HCT116 (cell line): ENCODE measurements around the gene HOXD10. TPM values are rescaled to one million over a fixed set of nuclear protein-coding genes. Genes with fewer than 3 reads are reported as not detected.

ENCODE experiments used
- ATAC-seq: fragments of 200-7000 bp; cut with Tn5 transposase; 2 replicates; pipeline ENCODE4 v1.9.1; 2020; ENCODE audit warnings: mild to moderate bottlenecking, moderate library complexity
- BruUV-seq: library from RNA; stranded (reverse); fragments of 400-500 nt; replicated peaks from 2 replicates; lab custom pipeline; 2021; lab: Mats Ljungman, UMichigan
- CTCF ChIA-PET: fragments of 300-600 bp; sonication (Branson Sonifier 250); formaldehyde crosslinking; loops from one replicate; lab custom pipeline; 2021; ENCODE audit warnings: antibody characterized with exemption; lab: Charles Lee
- POLR2A ChIA-PET: fragments of 300-600, 350-600 bp; sonication (Branson Sonifier 250); formaldehyde crosslinking; loops from one replicate; lab custom pipeline; 2021; ENCODE audit warnings: antibody characterized with exemption; lab: Charles Lee
- RAD21 ChIA-PET, 2 experiments: fragments of 300-600 bp; sonication (Branson Sonifier 250); formaldehyde crosslinking; loops; one replicate each; lab custom pipeline; 2023; ENCODE audit warnings: low total read pairs in 2 of 2; ENCODE audit not compliant: uncharacterized antibody in 2 of 2, unreplicated experiment in 2 of 2, low non-redundant PET in 1 of 2; lab: Charles Lee
- DNase-seq: peaks from one replicate; pipeline ENCODE4 v3.0.0-alpha.2; 2010; ENCODE audit warnings: low read depth, low spot score
- H2AFZ ChIP-seq: fragments of 200-600 bp; shearing (Covaris generic), sonication (generic); 2 replicates; pipeline ENCODE4 v1.6.1; 2017; ENCODE audit warnings: low read depth, mixed run types, mixed read lengths, antibody characterized with exemption, low read length; ENCODE audit not compliant: poor library complexity, severe bottlenecking
- H3K27ac ChIP-seq: 2 replicates; pipeline ENCODE4 v1.5.1; 2012; ENCODE audit warnings: low read depth, low read length
- H3K27me3 ChIP-seq: fragments of 200-600 bp; sonication (generic); 2 replicates; pipeline ENCODE4 v1.6.1; 2016; ENCODE audit warnings: mixed run types, low read length, mixed read lengths; ENCODE audit not compliant: insufficient read depth
- H3K36me3 ChIP-seq, 2 experiments: fragments of 200-500 bp in 1 of 2; fragments of 200-600 bp in 1 of 2; sonication (Bioruptor generic) in 1 of 2; sonication (generic) in 1 of 2; 2 replicates each; pipeline versions ENCODE4 v1.5.1 to v1.6.1; 2014 to 2016; ENCODE audit warnings: low read length in 2 of 2, inconsistent platforms in 1 of 2, mixed read lengths in 1 of 2, mixed run types in 1 of 2; ENCODE audit not compliant: insufficient read depth in 2 of 2, control insufficient read depth in 1 of 2
- H3K4me1 ChIP-seq, 2 experiments: fragments of 200-600 bp in 1 of 2; sonication (generic) in 1 of 2; 2 replicates each; pipeline versions ENCODE4 v1.5.1 to v1.6.1; 2012 to 2017; ENCODE audit warnings: low read length in 2 of 2, inconsistent platforms in 1 of 2, mild to moderate bottlenecking in 1 of 2, mixed read lengths in 1 of 2, mixed run types in 1 of 2, moderate library complexity in 1 of 2; ENCODE audit not compliant: insufficient read depth in 2 of 2, control insufficient read depth in 1 of 2
- H3K4me2 ChIP-seq: fragments of 200-600 bp; sonication (generic); 2 replicates; pipeline ENCODE4 v1.6.1; 2017; ENCODE audit warnings: mixed run types, low read length, mixed read lengths
- H3K4me3 ChIP-seq, 2 experiments: fragments of 200-600 bp in 1 of 2; sonication (generic) in 1 of 2; replicated peaks in 1 of 2; 2 replicates each; pipeline ENCODE4 v1.5.1; 2011 to 2016; ENCODE audit warnings: low read length in 2 of 2, control low read depth in 1 of 2, low read depth in 1 of 2, mild to moderate bottlenecking in 1 of 2, mixed read lengths in 1 of 2, mixed run types in 1 of 2
- H3K79me2 ChIP-seq: fragments of 200-600 bp; sonication (generic); 2 replicates; pipeline ENCODE4 v1.6.1; 2017; ENCODE audit warnings: mild to moderate bottlenecking, mixed run types, low read length, moderate library complexity, mixed read lengths; ENCODE audit not compliant: insufficient read depth
- H3K9ac ChIP-seq: fragments of 200-600 bp; sonication (generic); 2 replicates; pipeline ENCODE4 v1.6.1; 2016; ENCODE audit warnings: low read length, mixed read lengths
- H3K9me2 ChIP-seq: fragments of 200-600 bp; sonication (generic), shearing (Covaris generic); 2 replicates; pipeline ENCODE4 v1.6.1; 2017; ENCODE audit warnings: mixed run types, mild to moderate bottlenecking, moderate library complexity; ENCODE audit not compliant: insufficient read depth
- H3K9me3 ChIP-seq, 2 experiments: fragments of 200-500 bp in 1 of 2; fragments of 200-600 bp in 1 of 2; sonication (Bioruptor generic) in 1 of 2; sonication (generic) in 1 of 2; 2 replicates each; pipeline ENCODE4 v1.6.1; 2014 to 2017; ENCODE audit warnings: low read length in 2 of 2, mixed read lengths in 2 of 2, inconsistent platforms in 1 of 2, low read depth in 1 of 2, mild to moderate bottlenecking in 1 of 2, mixed run types in 1 of 2, moderate library complexity in 1 of 2; ENCODE audit not compliant: control insufficient read depth in 1 of 2, insufficient read depth in 1 of 2
- H4K20me1 ChIP-seq: fragments of 200-600 bp; sonication (generic), shearing (Covaris generic); 2 replicates; pipeline ENCODE4 v1.6.1; 2017; ENCODE audit warnings: mixed run types, mild to moderate bottlenecking, moderate library complexity; ENCODE audit not compliant: insufficient read depth
- ATF3 ChIP-seq: IDR thresholded peaks from 2 replicates; pipeline ENCODE4 v1.6.1; 2012
- CBX3 ChIP-seq: IDR thresholded peaks from 2 replicates; pipeline ENCODE4 v1.6.1; 2012; ENCODE audit warnings: low read depth
- CEBPB ChIP-seq: IDR thresholded peaks from 2 replicates; pipeline ENCODE4 v1.6.1; 2012; ENCODE audit warnings: low read depth
- ELF1 ChIP-seq: IDR thresholded peaks from 2 replicates; pipeline ENCODE4 v1.6.1; 2012; ENCODE audit warnings: low read depth, borderline replicate concordance
- EZH2phosphoT487 ChIP-seq: fragments of 200-600 bp; IDR thresholded peaks from 2 replicates; pipeline ENCODE4 v1.6.1; 2018; ENCODE audit warnings: antibody characterized with exemption, borderline replicate concordance
- JUND ChIP-seq: IDR thresholded peaks from 2 replicates; pipeline ENCODE4 v1.6.1; 2012
- MAX ChIP-seq: IDR thresholded peaks from 2 replicates; pipeline ENCODE4 v1.6.1; 2012
- POLR2AphosphoS5 ChIP-seq: IDR thresholded peaks from 2 replicates; pipeline ENCODE4 v1.6.1; 2011; ENCODE audit warnings: mild to moderate bottlenecking, low read depth, low read length, moderate library complexity
- SIN3A ChIP-seq: IDR thresholded peaks from 2 replicates; pipeline ENCODE4 v1.6.1; 2012; ENCODE audit warnings: low read depth
- SP1 ChIP-seq: IDR thresholded peaks from 2 replicates; pipeline ENCODE4 v1.6.1; 2012; ENCODE audit warnings: low read depth
- SRF ChIP-seq: IDR thresholded peaks from 2 replicates; pipeline ENCODE4 v1.6.1; 2012; ENCODE audit warnings: low read depth
- YY1 ChIP-seq: IDR thresholded peaks from 2 replicates; pipeline ENCODE4 v1.6.1; 2011; ENCODE audit warnings: low read length, low read depth, moderate library complexity, mild to moderate bottlenecking; ENCODE audit not compliant: insufficient replicate concordance; ENCODE audit errors: extremely low read depth
- ZBTB33 ChIP-seq: IDR thresholded peaks from 2 replicates; pipeline ENCODE4 v1.6.1; 2011; ENCODE audit warnings: mild to moderate bottlenecking, low read length, moderate library complexity; ENCODE audit not compliant: insufficient replicate concordance; ENCODE audit errors: extremely low read depth
- ZFX ChIP-seq: fragments of 450-650 bp; IDR thresholded peaks from 2 replicates; pipeline ENCODE4 v1.6.1; 2017
- ZNF274 ChIP-seq: fragments of 200-500 bp; sonication (Bioruptor generic); IDR thresholded peaks from 2 replicates; pipeline ENCODE4 v1.6.1; 2014; ENCODE audit warnings: mild to moderate bottlenecking, low read depth, low read length, inconsistent platforms
- intact Hi-C: fragments of 100-400 bp; cut with micrococcal nuclease; formaldehyde crosslinking; loops from 2 replicates; pipeline ENCODE4 v1.10.0; 2022
- total RNA-seq: library from RNA; stranded (reverse); gene quantifications from one replicate; pipeline ENCODE4 v1.2.1, GENCODE V29; 2021; ENCODE audit not compliant: unreplicated experiment

Gene HOXD10
- total RNA-seq, 1 experiment from 2014 or later: not detected

- Histone ChIP-seq H3K27me3 (no peaks in the 10 kb centered on the region), H3K79me2 (no peaks in the 10 kb centered on the region), H3K9me3 (no peaks in the 10 kb centered on the region), H2AFZ (no peak overlapping the region), H3K4me3 (no peak overlapping the region), H3K4me1 (no peaks in the 10 kb centered on the region), H3K9me2 (no peaks in the 10 kb centered on the region), H3K4me2 (no peak overlapping the region), H3K36me3 (no peaks in the 10 kb centered on the region), H4K20me1 (no peaks in the 10 kb centered on the region), H3K27ac (no peak overlapping the region), H3K9ac (no peak overlapping the region)
- DNase-seq (no peak), ATAC-seq (no peak)
- CTCF ChIA-PET: interaction anchor here (1.0 kb wide), 1 partner anchor 300 kb away, joined by 3 read pairs; no protein-coding TSS in a partner anchor
- TF ChIP-seq ZNF274: no peak
- POLR2A ChIA-PET: no interaction called here
- intact Hi-C loops: no loop called here
- RAD21 ChIA-PET: no interaction called here
- BruUV-seq: no TSS peak
Measured at GRCh38 chr2:176154576-176155252, 38.1 kb downstream of the HOXD10 start.

- CTCF ChIA-PET: interaction anchor here (1.0 kb wide), 1 partner anchor 299 kb away, joined by 3 read pairs; no protein-coding TSS in a partner anchor
- DNase-seq (no peak), ATAC-seq (no peak)
- Histone ChIP-seq H3K27ac (no peak overlapping the region), H3K4me1 (no peaks in the 10 kb centered on the region), H3K9me2 (no peaks in the 10 kb centered on the region), H3K79me2 (no peaks in the 10 kb centered on the region), H3K9me3 (no peaks in the 10 kb centered on the region)
- BruUV-seq: no TSS peak
- intact Hi-C loops: no loop called here
- no peak for TF ChIP-seq ZFX
- TF ChIP-seq CEBPB: no peak
- TF ChIP-seq SIN3A: no peak
- TF ChIP-seq MAX: no peak
- no peak for TF ChIP-seq POLR2AphosphoS5
- TF ChIP-seq ZNF274: no peak
- TF ChIP-seq EZH2phosphoT487: no peak
- no peak for TF ChIP-seq CBX3
- TF ChIP-seq SP1: no peak
- TF ChIP-seq JUND: no peak
- TF ChIP-seq ZBTB33: no peak
- TF ChIP-seq YY1: no peak
- TF ChIP-seq ATF3: no peak
- TF ChIP-seq ELF1: no peak
- no peak for TF ChIP-seq SRF
- TF ChIP-seq, all 23 proteins: peak for 0
- Histone ChIP-seq H3K4me3 (no peak overlapping the region), H4K20me1 (no peaks in the 10 kb centered on the region), H3K36me3 (no peaks in the 10 kb centered on the region), H3K27me3 (no peaks in the 10 kb centered on the region), H3K4me2 (no peak overlapping the region), H2AFZ (no peak overlapping the region), H3K9ac (no peak overlapping the region)
- POLR2A ChIA-PET: no interaction called here
- RAD21 ChIA-PET: no interaction called here
Measured at GRCh38 chr2:176155356-176156044, 38.9 kb downstream of the HOXD10 start.
